LNCaP clone FGC (cell line): ENCODE measurements around the gene MAD1L1.

Experiments
- DNase-seq: peaks from one replicate; pipeline ENCODE4 v3.0.0-alpha.2; 2011; ENCODE audit warnings: low read depth
- H3K4me3 ChIP-seq: 2 replicates; pipeline ENCODE4 v1.5.1; 2011; ENCODE audit warnings: mild to moderate bottlenecking, low read depth, low read length, control low read depth
- CTCF ChIP-seq: IDR thresholded peaks from 2 replicates; pipeline ENCODE4 v1.5.1; 2012; ENCODE audit warnings: mild to moderate bottlenecking; ENCODE audit not compliant: control insufficient read depth, insufficient read depth; ENCODE audit errors: extremely low read depth

Gene MAD1L1

DNA sequence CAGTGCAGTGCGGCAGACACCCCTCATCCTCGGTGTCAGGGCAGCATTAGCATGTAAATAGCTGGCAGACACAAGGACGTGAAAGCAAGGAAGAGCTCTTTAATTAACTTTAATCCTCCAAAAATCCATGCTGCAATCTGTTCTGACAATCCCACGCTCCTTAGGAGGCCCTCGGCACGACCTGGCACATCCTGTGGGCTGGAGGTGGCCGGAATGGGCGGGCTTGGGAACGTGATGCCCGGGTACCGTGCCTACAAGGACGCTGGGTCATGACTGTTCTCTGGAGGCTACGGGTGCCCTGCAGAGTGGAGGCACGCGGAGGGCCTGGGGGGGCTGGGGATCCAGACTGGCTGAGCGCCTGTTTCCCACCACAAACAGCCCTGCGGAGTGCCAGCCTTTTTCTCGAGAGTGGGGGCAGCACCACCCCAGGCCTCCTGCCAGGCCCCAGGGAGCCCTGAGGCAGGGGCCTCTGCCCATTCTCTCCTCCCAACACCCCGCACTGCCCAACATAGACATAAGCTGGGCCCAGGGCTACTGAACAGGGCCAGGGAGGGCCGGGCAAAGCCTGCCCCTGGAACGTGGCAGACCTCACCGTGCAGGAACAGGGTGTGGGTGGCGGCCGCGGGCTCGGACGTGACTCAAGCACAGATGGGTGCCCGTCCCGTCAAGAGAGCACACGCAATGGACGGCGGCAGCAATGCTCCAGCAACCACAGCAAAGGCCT lies 189.3 kb downstream of the MAD1L1 start:
- no peak overlapping the region for H3K4me3 ChIP-seq
- TF ChIP-seq CTCF = no peak
- DNase-seq = no peak

GRCh38 chr7:2042650-2043049 lies 190.1 kb downstream of the MAD1L1 start:
- DNase-seq = no peak
- no peak for TF ChIP-seq CTCF
- no peak overlapping the region for H3K4me3 ChIP-seq

DNA sequence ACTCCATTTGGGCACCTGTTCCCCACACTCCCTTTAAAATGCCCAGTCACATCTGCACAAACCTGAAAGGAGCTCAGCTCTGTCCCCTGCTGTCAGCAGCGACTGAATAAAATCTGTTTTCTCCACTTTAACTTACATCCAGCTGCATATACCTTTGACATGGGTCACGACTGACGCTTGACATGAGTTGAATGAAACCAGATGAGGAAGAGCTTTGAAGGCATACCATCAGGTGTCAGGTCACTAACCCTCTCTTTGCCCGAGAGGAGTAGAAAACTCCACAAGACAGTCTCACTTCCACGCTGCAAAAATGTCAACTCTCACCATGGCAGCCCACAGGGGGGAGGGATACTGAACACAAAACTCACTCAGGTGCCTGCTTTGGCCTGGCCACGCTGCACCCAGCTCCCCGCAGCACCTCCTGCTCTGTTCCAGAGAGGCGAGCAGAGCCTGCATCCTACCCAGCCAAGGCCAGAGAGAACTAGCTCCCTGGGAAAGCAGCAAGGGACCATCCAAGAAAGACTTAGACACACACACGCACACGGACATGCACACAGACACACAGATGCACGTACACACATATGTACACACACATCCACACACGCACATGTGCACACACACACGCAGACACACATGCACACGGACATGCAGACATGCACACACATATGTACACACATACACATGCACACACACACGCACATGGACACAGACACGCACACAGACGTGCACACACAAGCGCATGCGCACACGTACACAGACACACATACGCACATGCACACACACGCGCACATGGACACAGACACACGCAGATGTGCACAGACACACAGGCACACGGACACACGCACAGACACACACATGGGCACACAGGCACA lies 191.0 kb downstream of the MAD1L1 start:
- DNase-seq = no peak
- no peak overlapping the region for H3K4me3 ChIP-seq
- TF ChIP-seq CTCF = no peak

DNA sequence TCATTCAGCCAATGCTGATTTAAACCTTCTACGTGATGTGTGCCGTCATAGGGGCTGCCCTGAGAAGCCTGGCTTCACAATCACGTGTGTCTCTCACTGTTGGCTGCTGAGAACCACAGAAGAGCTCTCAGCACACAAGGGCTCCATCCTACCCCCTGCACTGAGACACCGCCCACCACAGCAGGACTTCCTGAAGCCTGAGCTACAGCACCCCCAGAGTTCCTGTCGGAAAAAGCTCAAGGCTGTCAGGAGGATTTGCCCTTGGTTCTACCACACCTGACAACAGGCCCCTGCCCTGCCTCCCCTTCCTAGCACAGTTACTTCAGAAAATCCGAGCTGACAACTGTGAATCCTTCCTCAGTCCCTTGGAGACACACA lies 191.9 kb downstream of the MAD1L1 start:
- DNase-seq = no peak
- no peak overlapping the region for H3K4me3 ChIP-seq
- no peak for TF ChIP-seq CTCF

- H3K4me3 ChIP-seq = no peak overlapping the region
- no peak for TF ChIP-seq CTCF
- no peak for DNase-seq
Observed at GRCh38 chr7:2040201-2040892, 192.4 kb downstream of the MAD1L1 start.

DNA sequence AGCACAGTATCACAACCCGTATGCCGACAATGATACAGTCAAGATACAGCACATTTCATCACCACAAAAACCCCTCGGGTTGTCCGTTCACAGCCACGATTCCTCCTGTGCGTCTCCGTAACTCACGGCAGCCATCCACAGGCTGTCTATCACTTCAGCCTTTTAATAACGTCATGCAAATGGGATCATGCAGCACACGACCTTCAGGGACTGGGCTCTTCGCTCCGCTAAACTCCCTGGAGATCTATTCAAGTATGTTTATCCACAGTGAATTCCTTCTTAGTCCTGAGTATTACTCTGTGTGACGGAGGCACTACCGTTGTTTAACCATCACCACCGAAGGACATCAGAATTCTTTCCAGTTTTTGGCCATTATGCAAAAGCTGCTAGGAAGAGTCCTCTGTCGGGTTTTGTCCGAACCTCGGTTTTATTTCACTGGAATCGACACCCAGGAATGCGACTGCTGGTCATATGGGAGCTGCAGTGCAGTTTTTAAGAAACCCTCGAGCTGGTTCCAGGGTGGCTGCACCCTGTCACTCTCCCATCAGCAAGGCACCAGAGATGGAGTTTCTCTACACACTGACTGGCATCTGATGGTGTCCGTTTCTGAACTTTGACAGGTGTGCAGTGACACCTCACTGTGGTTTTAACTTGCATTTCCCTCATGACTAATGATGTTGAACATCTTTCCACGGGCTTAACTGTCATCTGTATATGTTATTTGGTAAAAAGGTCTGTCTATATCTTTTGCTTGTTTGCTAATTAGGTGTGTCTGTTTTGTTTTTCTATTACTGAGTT lies 193.6 kb downstream of the MAD1L1 start:
- H3K4me3 ChIP-seq = no peak overlapping the region
- no peak for TF ChIP-seq CTCF
- no peak for DNase-seq
